Mesenchymal stem cell (in vitro differentiated cells and primary cell): ENCODE measurements around the gene SEPTIN5.

Experiments used
- DNase-seq: peaks from one replicate; pipeline ENCODE4 v3.0.0-alpha.2; 2013
- H2AFZ ChIP-seq: one replicate; pipeline ENCODE4 v1.6.1; 2013; ENCODE audit warnings: low read depth, mild to moderate bottlenecking, control low read depth, inconsistent platforms, low read length, moderate library complexity
- H2AK5ac ChIP-seq: 2 replicates; pipeline ENCODE4 v1.6.1; 2013; ENCODE audit warnings: low read length, moderate library complexity, mild to moderate bottlenecking, inconsistent platforms; ENCODE audit not compliant: severe bottlenecking
- H2BK120ac ChIP-seq: one replicate; pipeline ENCODE4 v1.6.1; 2013; ENCODE audit warnings: low read depth, mild to moderate bottlenecking, inconsistent platforms, low read length, moderate library complexity
- H2BK12ac ChIP-seq, 2 experiments: one replicate each; pipeline ENCODE4 v1.6.1; 2013; ENCODE audit warnings: inconsistent platforms in 2 of 2, low read length in 2 of 2, mild to moderate bottlenecking in 2 of 2, moderate library complexity in 2 of 2, control low read depth in 1 of 2
- H2BK15ac ChIP-seq: one replicate; pipeline ENCODE4 v1.6.1; 2013; ENCODE audit warnings: mild to moderate bottlenecking, low read depth, inconsistent platforms; ENCODE audit not compliant: poor library complexity, severe bottlenecking
- H2BK5ac ChIP-seq: 2 replicates; pipeline ENCODE4 v1.6.1; 2013; ENCODE audit warnings: low read depth, mild to moderate bottlenecking, low read length, control low read depth, inconsistent platforms; ENCODE audit not compliant: poor library complexity, severe bottlenecking
- H3K14ac ChIP-seq, 2 experiments: one replicate each; pipeline ENCODE4 v1.6.1; 2013; ENCODE audit warnings: inconsistent platforms in 2 of 2, low read length in 2 of 2, control low read depth in 1 of 2, mild to moderate bottlenecking in 1 of 2, moderate library complexity in 1 of 2
- H3K18ac ChIP-seq, 2 experiments: one replicate each; pipeline ENCODE4 v1.6.1; 2013; ENCODE audit warnings: inconsistent platforms in 2 of 2, low read length in 2 of 2, control low read depth in 1 of 2, low read depth in 1 of 2, mild to moderate bottlenecking in 1 of 2
- H3K23ac ChIP-seq, 2 experiments: one replicate each; pipeline ENCODE4 v1.6.1; 2013; ENCODE audit warnings: inconsistent platforms in 2 of 2, low read length in 2 of 2, mild to moderate bottlenecking in 2 of 2, moderate library complexity in 2 of 2, control low read depth in 1 of 2
- H3K27ac ChIP-seq: 2 replicates; pipeline ENCODE4 v1.5.1; 2013; ENCODE audit warnings: mild to moderate bottlenecking, moderate library complexity, low read length, control low read depth, inconsistent platforms; ENCODE audit not compliant: poor library complexity, severe bottlenecking
- H3K27me3 ChIP-seq, 2 experiments: 2 replicates each; pipeline versions ENCODE4 v1.6.1 to v1.7.0; 2013; ENCODE audit warnings: low read length in 2 of 2, mild to moderate bottlenecking in 2 of 2, moderate library complexity in 2 of 2, control low read depth in 1 of 2, inconsistent platforms in 1 of 2; ENCODE audit not compliant: control insufficient read depth in 1 of 2, insufficient read depth in 1 of 2
- H3K36me3 ChIP-seq, 2 experiments: 2 replicates each; pipeline versions ENCODE4 v1.6.1 to v1.7.0; 2013; ENCODE audit warnings: low read length in 2 of 2, control low read depth in 1 of 2, inconsistent platforms in 1 of 2, low read depth in 1 of 2, mild to moderate bottlenecking in 1 of 2; ENCODE audit not compliant: insufficient read depth in 2 of 2, control insufficient read depth in 1 of 2
- H3K4ac ChIP-seq, 2 experiments: one replicate each; pipeline ENCODE4 v1.6.1; 2013; ENCODE audit warnings: inconsistent platforms in 2 of 2, low read length in 2 of 2, mild to moderate bottlenecking in 2 of 2, moderate library complexity in 2 of 2, control low read depth in 1 of 2, low read depth in 1 of 2
- H3K4me1 ChIP-seq: 2 replicates; pipeline ENCODE4 v1.6.1; 2013; ENCODE audit warnings: low read depth, low read length, control low read depth; ENCODE audit not compliant: control insufficient read depth, insufficient read depth
- H3K4me2 ChIP-seq: 2 replicates; pipeline ENCODE4 v1.6.1; 2013; ENCODE audit warnings: low read length, mild to moderate bottlenecking, inconsistent platforms; ENCODE audit not compliant: poor library complexity, severe bottlenecking
- H3K4me3 ChIP-seq, 2 experiments: 2 replicates each; pipeline versions ENCODE4 v1.5.1 to v1.7.0; 2013; ENCODE audit warnings: low read length in 2 of 2, mild to moderate bottlenecking in 2 of 2, control low read depth in 1 of 2, low read depth in 1 of 2; ENCODE audit not compliant: insufficient read depth in 1 of 2
- H3K79me1 ChIP-seq: replicated peaks from 2 replicates; pipeline ENCODE4 v1.6.1; 2013; ENCODE audit warnings: mild to moderate bottlenecking, control low read depth, low read length, inconsistent platforms; ENCODE audit not compliant: poor library complexity, severe bottlenecking
- H3K9ac ChIP-seq: 2 replicates; pipeline ENCODE4 v1.7.0; 2013; ENCODE audit warnings: mild to moderate bottlenecking, low read length, moderate library complexity
- H3K9me3 ChIP-seq: 2 replicates; pipeline ENCODE4 v1.7.0; 2013; ENCODE audit warnings: mild to moderate bottlenecking, low read length; ENCODE audit not compliant: control insufficient read depth
- H4K8ac ChIP-seq: one replicate; pipeline ENCODE4 v1.6.1; 2013; ENCODE audit warnings: inconsistent platforms, mild to moderate bottlenecking, low read length, moderate library complexity
- H4K91ac ChIP-seq: one replicate; pipeline ENCODE4 v1.6.1; 2013; ENCODE audit warnings: mild to moderate bottlenecking, low read length, inconsistent platforms
- WGBS: methylation state at CpG from one replicate; pipeline ENCODE4 v1.1.7; 2013; ENCODE audit warnings: mixed read lengths; 5-methylcytosine and 5-hydroxymethylcytosine counted together

Gene SEPTIN5

GRCh38 chr22:19730198-19730597 lies 15.9 kb downstream of the SEPTIN5 start:
- H3K36me3 ChIP-seq, result no peaks in the 10 kb centered on the region
- peaks cover 7% of the 10 kb centered on the region for H3K4me1 ChIP-seq
- H3K23ac ChIP-seq, result no peak overlapping the region
- H2BK120ac ChIP-seq, result no peak overlapping the region
- peaks cover 13 to 46% of the 10 kb centered on the region in 2 experiments for H3K27me3 ChIP-seq
- H3K4me3 ChIP-seq, result no peak overlapping the region
- no peaks in the 10 kb centered on the region for H3K9me3 ChIP-seq
- DNase-seq, result no peak
- H3K27ac ChIP-seq, result no peak overlapping the region
- H3K18ac ChIP-seq, result peak overlapping the region; percentile 40 to 58
- no peak overlapping the region for H2BK15ac ChIP-seq
- WGBS, result 96% methylated on average over 8 of the region's 8 CpGs
- peak overlapping the region in 1 of 2 experiments; percentile 28 for H3K4ac ChIP-seq
- peak overlapping the region; percentile 75 for H3K9ac ChIP-seq
- no peak overlapping the region for H3K4me2 ChIP-seq
- no peak overlapping the region for H2BK5ac ChIP-seq
- no peak overlapping the region for H3K14ac ChIP-seq
- peak overlapping the region; percentile 43 for H2AFZ ChIP-seq
- peak overlapping the region in 1 of 2 experiments; percentile 43 for H2BK12ac ChIP-seq
- H2AK5ac ChIP-seq, result no peak overlapping the region
- H4K91ac ChIP-seq, result peak overlapping the region; percentile 59
- no peaks in the 10 kb centered on the region for H3K79me1 ChIP-seq
- H4K8ac ChIP-seq, result peak overlapping the region; percentile 96

- Histone ChIP-seq H3K79me1 (no peaks in the 10 kb centered on the region), H2AK5ac (no peak overlapping the region), H4K91ac (peak overlapping the region; percentile 59), H3K36me3 (no peaks in the 10 kb centered on the region), H2BK5ac (no peak overlapping the region), H2BK120ac (no peak overlapping the region), H3K23ac (no peak overlapping the region), H2AFZ (peak overlapping the region; percentile 43), H3K14ac (peak overlapping the region in 1 of 2 experiments; percentile 1), H3K4ac (no peak overlapping the region), H3K4me1 (peaks cover 7% of the 10 kb centered on the region), H3K27me3 (peaks cover 9 to 48% of the 10 kb centered on the region in 2 experiments), H3K9ac (peak overlapping the region; percentile 75), H3K4me2 (peak overlapping the region; percentile 67), H3K4me3 (peak overlapping the region; percentile 41 to 69), H3K27ac (no peak overlapping the region), H3K18ac (peak overlapping the region; percentile 40 to 58), H2BK15ac (no peak overlapping the region), H2BK12ac (peak overlapping the region in 1 of 2 experiments; percentile 43), H4K8ac (peak overlapping the region; percentile 96), H3K9me3 (no peaks in the 10 kb centered on the region)
- WGBS, result 5% methylated on average over 47 of the region's 48 CpGs
- DNase-seq, result peak; percentile 72
These were observed 16.5 kb downstream of the SEPTIN5 start for GRCh38 chr22:19730655-19731360.

GRCh38 chr22:19731361-19732135 lies 17.2 kb downstream of the SEPTIN5 start:
- H3K9me3 ChIP-seq, result no peaks in the 10 kb centered on the region
- H2AK5ac ChIP-seq, result no peak overlapping the region
- peaks cover 14 to 53% of the 10 kb centered on the region in 2 experiments for H3K27me3 ChIP-seq
- no peaks in the 10 kb centered on the region for H3K79me1 ChIP-seq
- H4K91ac ChIP-seq, result no peak overlapping the region
- no peak overlapping the region for H3K14ac ChIP-seq
- no peak overlapping the region for H3K4me2 ChIP-seq
- no peaks in the 10 kb centered on the region for H3K36me3 ChIP-seq
- peaks cover 9% of the 10 kb centered on the region for H3K4me1 ChIP-seq
- H2BK12ac ChIP-seq, result no peak overlapping the region
- DNase-seq, result no peak
- no peak overlapping the region for H3K18ac ChIP-seq
- no peak overlapping the region for H2BK120ac ChIP-seq
- WGBS, result 60% methylated on average over 9 of the region's 21 CpGs
- H4K8ac ChIP-seq, result no peak overlapping the region
- H3K9ac ChIP-seq, result no peak overlapping the region
- no peak overlapping the region for H3K27ac ChIP-seq
- H2AFZ ChIP-seq, result no peak overlapping the region
- H2BK15ac ChIP-seq, result no peak overlapping the region
- H3K23ac ChIP-seq, result no peak overlapping the region
- no peak overlapping the region for H2BK5ac ChIP-seq
- no peak overlapping the region for H3K4ac ChIP-seq
- no peak overlapping the region for H3K4me3 ChIP-seq

GRCh38 chr22:19732403-19733113 lies 18.3 kb downstream of the SEPTIN5 start:
- H3K27ac ChIP-seq, result no peak overlapping the region
- H2AK5ac ChIP-seq, result no peak overlapping the region
- H3K9me3 ChIP-seq, result no peaks in the 10 kb centered on the region
- no peak overlapping the region for H2BK120ac ChIP-seq
- H3K14ac ChIP-seq, result no peak overlapping the region
- no peak overlapping the region for H3K9ac ChIP-seq
- no peak overlapping the region for H3K4me3 ChIP-seq
- H3K27me3 ChIP-seq, result peaks cover 12 to 54% of the 10 kb centered on the region in 2 experiments
- H4K8ac ChIP-seq, result no peak overlapping the region
- H3K36me3 ChIP-seq, result no peaks in the 10 kb centered on the region
- H3K23ac ChIP-seq, result no peak overlapping the region
- no peak overlapping the region for H4K91ac ChIP-seq
- no peak for DNase-seq
- H3K4me1 ChIP-seq, result peaks cover 9% of the 10 kb centered on the region
- no peak overlapping the region for H2BK5ac ChIP-seq
- H2AFZ ChIP-seq, result no peak overlapping the region
- no peak overlapping the region for H3K4me2 ChIP-seq
- H3K79me1 ChIP-seq, result no peaks in the 10 kb centered on the region
- 83% methylated on average over 8 of the region's 10 CpGs for WGBS
- H2BK12ac ChIP-seq, result no peak overlapping the region
- H3K4ac ChIP-seq, result no peak overlapping the region
- H3K18ac ChIP-seq, result no peak overlapping the region
- no peak overlapping the region for H2BK15ac ChIP-seq
